HFF-Myc (cell line): Measurements from ENCODE around the gene GNG12.

Source experiments
- DNase-seq: peaks from one replicate; pipeline ENCODE4 v3.0.0-alpha.2; 2011; ENCODE audit warnings: low read depth; ENCODE audit errors: extremely low read depth
- H3K4me3 ChIP-seq: replicated peaks from 2 replicates; pipeline ENCODE4 v1.5.1; 2011; ENCODE audit warnings: low read depth, mild to moderate bottlenecking, control low read depth, low read length
- TF ChIP-seq, protein P1 (sequence below): IDR thresholded peaks from 2 replicates; pipeline ENCODE4 v1.5.1; 2012; ENCODE audit warnings: mild to moderate bottlenecking, low read depth, low read length, control low read depth; ENCODE audit errors: missing control alignments

The GNG12 gene

DNA sequence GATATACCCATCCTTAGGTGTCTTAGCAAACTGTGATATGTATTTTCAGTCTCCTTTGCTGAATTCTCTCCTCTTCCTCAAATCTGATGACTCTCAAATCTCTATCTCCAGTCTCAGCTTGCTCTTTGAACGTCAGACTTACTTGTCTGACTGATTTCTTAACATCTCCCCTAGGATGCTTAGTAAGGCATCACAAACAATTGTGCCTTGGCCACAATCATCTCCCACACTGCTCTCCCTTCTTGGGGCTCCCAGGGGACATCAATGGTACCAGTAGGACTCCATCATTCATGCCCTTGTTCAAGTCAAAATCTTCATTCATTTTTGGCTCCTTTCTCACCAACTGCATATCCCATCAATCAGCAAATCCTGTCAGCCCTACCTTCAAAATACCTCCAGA is 42.0 kb downstream of the GNG12 start:
- TF ChIP-seq, protein P1, sequence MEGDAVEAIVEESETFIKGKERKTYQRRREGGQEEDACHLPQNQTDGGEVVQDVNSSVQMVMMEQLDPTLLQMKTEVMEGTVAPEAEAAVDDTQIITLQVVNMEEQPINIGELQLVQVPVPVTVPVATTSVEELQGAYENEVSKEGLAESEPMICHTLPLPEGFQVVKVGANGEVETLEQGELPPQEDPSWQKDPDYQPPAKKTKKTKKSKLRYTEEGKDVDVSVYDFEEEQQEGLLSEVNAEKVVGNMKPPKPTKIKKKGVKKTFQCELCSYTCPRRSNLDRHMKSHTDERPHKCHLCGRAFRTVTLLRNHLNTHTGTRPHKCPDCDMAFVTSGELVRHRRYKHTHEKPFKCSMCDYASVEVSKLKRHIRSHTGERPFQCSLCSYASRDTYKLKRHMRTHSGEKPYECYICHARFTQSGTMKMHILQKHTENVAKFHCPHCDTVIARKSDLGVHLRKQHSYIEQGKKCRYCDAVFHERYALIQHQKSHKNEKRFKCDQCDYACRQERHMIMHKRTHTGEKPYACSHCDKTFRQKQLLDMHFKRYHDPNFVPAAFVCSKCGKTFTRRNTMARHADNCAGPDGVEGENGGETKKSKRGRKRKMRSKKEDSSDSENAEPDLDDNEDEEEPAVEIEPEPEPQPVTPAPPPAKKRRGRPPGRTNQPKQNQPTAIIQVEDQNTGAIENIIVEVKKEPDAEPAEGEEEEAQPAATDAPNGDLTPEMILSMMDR: no peak
- H3K4me3 ChIP-seq: no peak overlapping the region

DNA sequence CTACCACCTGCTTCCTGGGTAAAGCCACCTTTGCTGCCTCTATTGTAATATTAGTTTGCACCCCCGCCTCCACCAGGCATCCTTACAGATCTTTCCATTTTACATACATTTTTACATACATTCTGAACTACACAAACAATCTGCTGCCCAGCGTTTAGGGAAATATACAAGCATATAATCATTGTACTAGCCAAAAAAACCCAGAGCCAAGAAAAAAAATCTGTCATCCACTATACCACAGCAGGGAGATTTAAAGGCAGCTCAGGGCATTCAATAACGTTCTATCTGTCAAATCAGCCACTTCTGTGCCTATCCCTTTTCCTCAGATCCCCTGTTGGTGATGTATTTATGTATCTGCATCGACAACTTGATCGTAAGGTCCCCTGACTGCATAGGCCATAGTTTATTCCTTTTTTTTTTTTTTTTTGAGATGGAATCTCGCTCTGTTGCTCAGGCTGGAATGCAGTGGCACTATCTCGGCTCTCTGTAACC is 43.0 kb downstream of the GNG12 start:
- TF ChIP-seq, protein P1: no peak
- no peak for DNase-seq

More for the DNA sequence above, 42.0 kb downstream of the GNG12 start:
- DNase-seq: no peak

DNA sequence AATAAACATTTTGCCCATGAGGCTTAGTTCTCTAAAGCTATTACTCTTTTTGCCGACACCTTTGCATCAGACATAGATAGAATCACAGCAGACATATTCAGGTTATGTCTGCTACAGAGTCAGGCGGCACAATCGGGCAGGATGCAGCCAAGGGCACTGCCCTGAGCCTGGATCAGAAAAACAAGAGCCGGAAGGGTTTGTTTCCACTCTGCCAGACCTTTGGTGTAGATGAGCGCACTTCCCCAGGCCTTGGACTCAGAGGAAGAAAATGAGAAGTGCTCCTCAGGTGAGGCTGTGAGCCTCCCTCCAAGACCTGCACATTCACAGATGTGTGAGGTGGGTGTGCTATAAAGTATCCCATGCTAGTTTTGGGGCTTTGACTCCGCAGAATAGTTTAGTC is 43.7 kb downstream of the GNG12 start:
- no peak for DNase-seq
- TF ChIP-seq, protein P1: no peak
- no peak overlapping the region for H3K4me3 ChIP-seq

More for the DNA sequence above, 43.0 kb downstream of the GNG12 start:
- H3K4me3 ChIP-seq: no peak overlapping the region

DNA sequence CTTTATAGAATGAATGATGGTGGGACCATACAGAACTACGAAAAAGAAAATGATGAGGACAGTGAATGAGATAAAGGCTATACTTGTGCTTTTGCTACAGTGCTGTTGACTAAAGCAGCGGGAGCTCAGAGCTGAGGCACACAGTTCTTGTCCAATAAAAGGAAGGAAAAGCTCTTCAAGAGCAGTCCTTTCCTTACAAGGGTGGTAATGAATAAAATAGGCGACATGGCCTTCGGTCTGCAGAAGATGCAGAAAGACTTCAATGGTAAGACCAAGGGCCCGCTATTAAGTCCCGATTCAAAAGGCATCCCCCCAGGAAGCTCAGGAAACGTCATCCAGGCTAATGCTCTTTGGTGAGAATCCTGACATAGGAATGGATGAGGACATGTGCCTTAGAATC is 44.4 kb downstream of the GNG12 start:
- DNase-seq: no peak
- TF ChIP-seq, protein P1: no peak
- H3K4me3 ChIP-seq: no peak overlapping the region

DNA sequence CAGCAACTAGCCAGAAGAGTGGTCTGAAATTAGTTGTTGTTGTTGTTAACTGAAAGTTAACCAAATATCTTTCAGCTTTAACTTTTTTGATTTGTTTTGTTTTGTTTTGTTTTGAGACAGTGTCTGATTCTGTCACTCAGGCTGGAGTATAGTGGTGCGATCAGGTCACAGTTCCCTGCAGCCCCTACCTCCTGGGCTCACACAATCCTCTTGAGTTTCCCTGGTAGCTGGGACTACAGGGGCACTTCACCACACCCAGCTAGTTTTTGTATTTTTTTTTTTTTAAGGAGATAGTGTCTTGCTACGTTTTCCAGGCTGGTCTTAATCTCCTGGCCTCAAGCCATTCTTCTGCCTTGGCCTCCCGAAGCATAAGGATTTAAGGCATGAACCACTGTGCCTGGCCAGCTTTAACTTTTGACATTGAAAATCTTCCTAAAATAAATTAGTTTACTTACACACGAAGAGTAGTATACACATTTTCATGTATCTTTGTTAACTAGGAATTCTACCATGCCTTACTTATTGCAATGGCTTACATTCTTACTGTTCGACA is 45.0 kb downstream of the GNG12 start:
- no peak for DNase-seq
- TF ChIP-seq, protein P1: no peak

GRCh38 chr1:67787746-67788145 is 45.5 kb downstream of the GNG12 start:
- no peak overlapping the region for H3K4me3 ChIP-seq
- no peak for DNase-seq
- TF ChIP-seq, protein P1: no peak

More for the DNA sequence above, 45.0 kb downstream of the GNG12 start:
- no peak overlapping the region for H3K4me3 ChIP-seq
